HepG2 (cell line): Measurements from ENCODE around the gene SPI1. TPM values are rescaled to one million over a fixed set of nuclear protein-coding genes. Genes with fewer than 3 reads are reported as not detected.

Source experiments
- ATF7 ChIP-seq, 2 experiments: fragments of 450-650 bp in 1 of 2; sonication (generic) in 1 of 2; formaldehyde crosslinking in 1 of 2; IDR thresholded peaks; 2 replicates each; pipeline versions ENCODE4 v1.4.0 to v1.6.1; 2016 to 2020; ENCODE audit warnings: antibody characterized with exemption in 1 of 2, mild to moderate bottlenecking in 1 of 2, missing genetic modification reagents in 1 of 2
- CREB1 ChIP-seq, 2 experiments: fragments of 450-650 bp in 1 of 2; IDR thresholded peaks; 2 replicates each; pipeline ENCODE4 v1.6.1; 2016 to 2017; ENCODE audit warnings: control low read depth in 1 of 2, mild to moderate bottlenecking in 1 of 2, missing compliant biosample characterization in 1 of 2, missing genetic modification characterization in 1 of 2
- MYC ChIP-seq: sonication (generic); formaldehyde crosslinking; IDR thresholded peaks from 2 replicates; pipeline ENCODE4 v1.9.0; 2021; ENCODE audit warnings: missing genetic modification reagents, borderline replicate concordance
- NFKB2 ChIP-seq: sonication (generic); formaldehyde crosslinking; IDR thresholded peaks from 2 replicates; pipeline ENCODE4 v1.4.0; 2020; ENCODE audit warnings: missing genetic modification reagents, borderline replicate concordance
- NFYB ChIP-seq: sonication (generic); formaldehyde crosslinking; IDR thresholded peaks from 2 replicates; pipeline ENCODE4 v1.4.0; 2020; ENCODE audit warnings: missing genetic modification reagents
- NRL ChIP-seq: sonication (generic); formaldehyde crosslinking; IDR thresholded peaks from 2 replicates; pipeline ENCODE4 v1.5.0; 2020; ENCODE audit warnings: missing genetic modification reagents, mild to moderate bottlenecking, moderate library complexity, borderline replicate concordance
- POLR2AphosphoS2 ChIP-seq: IDR thresholded peaks from 2 replicates; pipeline ENCODE4 v1.6.1; 2011; ENCODE audit warnings: low read depth, low read length, improper control_type of control experiment
- SNAPC2 ChIP-seq: sonication (generic); formaldehyde crosslinking; IDR thresholded peaks from 2 replicates; pipeline ENCODE4 v1.8.1; 2022; ENCODE audit warnings: mild to moderate bottlenecking, missing genetic modification reagents
- SOX13 ChIP-seq, 3 experiments: fragments of 450-650 bp in 1 of 3; sonication (generic) in 1 of 3; formaldehyde crosslinking in 1 of 3; IDR thresholded peaks in 2 of 3; conservative IDR thresholded peaks in 1 of 3; 2 replicates each; pipeline versions ENCODE4 v1.5.0 to v1.6.1; 2016 to 2020; ENCODE audit warnings: antibody characterized with exemption in 1 of 3, mild to moderate bottlenecking in 1 of 3, missing compliant biosample characterization in 1 of 3, missing genetic modification reagents in 1 of 3, moderate library complexity in 1 of 3
- SRSF4 ChIP-seq: fragments of 200-400 bp; formaldehyde crosslinking; IDR thresholded peaks from one replicate; pipeline ENCODE4 v1.6.1; 2018; ENCODE audit warnings: mild to moderate bottlenecking, low read depth, low read length, moderate library complexity; ENCODE audit not compliant: poor library complexity, severe bottlenecking
- ZEB1 ChIP-seq: IDR thresholded peaks from 2 replicates; pipeline ENCODE4 v1.6.1; 2012; ENCODE audit warnings: mild to moderate bottlenecking, low read depth, inconsistent platforms; ENCODE audit not compliant: insufficient replicate concordance
- ZFP37 ChIP-seq: sonication (generic); formaldehyde crosslinking; IDR thresholded peaks from 2 replicates; pipeline ENCODE4 v1.4.0; 2020; ENCODE audit warnings: missing genetic modification reagents, borderline replicate concordance
- ZNF20 ChIP-seq: sonication (generic); formaldehyde crosslinking; IDR thresholded peaks from 2 replicates; pipeline ENCODE4 v1.4.0; 2020; ENCODE audit warnings: mild to moderate bottlenecking, moderate library complexity, missing genetic modification reagents
- ZNF263 ChIP-seq: sonication (generic); formaldehyde crosslinking; IDR thresholded peaks from 2 replicates; pipeline ENCODE4 v1.4.0; 2020; ENCODE audit warnings: missing genetic modification reagents
- polyA plus RNA-seq, 8 experiments: library from polyadenylated mRNA; depleted of rRNA in 3 of 8; stranded (reverse) in 7 of 8; unstranded in 1 of 8; fragments of >200 nt; fragmentation: Illumina TruSeq in 4 of 8; extraction: Trizol in 4 of 8; gene quantifications; 2 replicates each; pipeline versions ENCODE4 v1.2.1 to v1.2.3, GENCODE V29; 2011 to 2016; ENCODE audit warnings: low read depth in 4 of 8, missing spikeins in 1 of 8, mixed read lengths in 1 of 8; ENCODE audit not compliant: insufficient read depth in 1 of 8
- total RNA-seq, 5 experiments: library from RNA; depleted of rRNA; stranded (reverse); fragments of >200 nt; fragmentation: Illumina TruSeq; extraction: Trizol; gene quantifications; 2 replicates each; pipeline ENCODE4 v1.2.3, GENCODE V29; 2016; ENCODE audit warnings: low read depth in 1 of 5
- TF ChIP-seq, protein P1 (sequence below): sonication (generic); formaldehyde crosslinking; IDR thresholded peaks from 2 replicates; pipeline ENCODE4 v1.4.0; 2020; ENCODE audit warnings: missing genetic modification reagents, borderline replicate concordance
- TF ChIP-seq, protein P2 (sequence below): sonication (generic); formaldehyde crosslinking; IDR thresholded peaks from 2 replicates; pipeline ENCODE4; 2020; ENCODE audit warnings: missing genetic modification reagents, mild to moderate bottlenecking, borderline replicate concordance
- TF ChIP-seq, protein P3 (sequence below): sonication (generic); formaldehyde crosslinking; IDR thresholded peaks from 2 replicates; pipeline ENCODE4 v1.9.0; 2021; ENCODE audit warnings: mild to moderate bottlenecking, missing genetic modification reagents

Gene SPI1
- total and polyA plus RNA-seq, 2 of the 13 experiments (the other 11 are each of a cell fraction or from before 2014, with no cell fraction given), result not detected

DNA sequence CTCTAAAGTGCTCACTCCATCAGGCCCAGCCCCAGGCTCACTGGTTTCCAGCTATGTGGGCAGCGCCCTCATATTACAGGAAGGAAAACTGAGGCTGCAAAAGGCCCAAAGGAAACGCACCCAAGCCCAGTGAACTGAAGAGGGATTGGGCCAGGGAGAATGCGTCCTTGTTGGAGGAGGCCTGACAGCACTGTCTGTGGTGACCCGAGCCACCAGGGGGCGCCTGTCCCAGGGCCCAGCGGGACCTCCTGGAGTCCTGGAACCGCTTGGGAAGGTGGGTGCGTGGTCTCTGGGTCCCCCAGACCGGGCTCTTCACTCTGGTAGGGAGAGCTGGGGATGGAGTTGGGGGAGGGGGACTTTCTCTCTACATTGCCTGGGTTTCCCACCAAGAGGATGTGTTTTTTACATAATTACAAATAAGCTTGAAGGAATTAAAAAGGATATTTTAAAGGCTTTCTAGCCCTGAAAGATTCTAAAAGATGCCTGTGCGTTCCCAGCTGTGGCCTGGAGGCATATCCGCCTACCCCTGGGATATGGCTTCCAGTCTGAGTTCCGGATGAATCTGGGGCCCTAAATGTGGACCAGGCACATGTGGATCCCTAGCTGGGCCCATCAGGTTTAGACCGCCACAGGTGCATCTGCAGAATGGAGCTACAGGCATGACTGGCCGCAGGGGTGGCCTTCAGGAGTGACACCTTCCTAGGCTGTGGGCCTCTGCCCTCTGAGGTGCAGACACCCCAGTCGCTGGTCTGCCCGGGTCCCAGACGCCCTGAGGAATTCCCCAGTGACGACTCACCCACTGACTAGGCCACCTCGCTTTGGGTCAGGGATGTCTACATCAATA is 4.2 kb downstream of the SPI1 start (continued):
- TF ChIP-seq NFYB (CRISPR knock-in tag), result no peak
- TF ChIP-seq, protein P1, sequence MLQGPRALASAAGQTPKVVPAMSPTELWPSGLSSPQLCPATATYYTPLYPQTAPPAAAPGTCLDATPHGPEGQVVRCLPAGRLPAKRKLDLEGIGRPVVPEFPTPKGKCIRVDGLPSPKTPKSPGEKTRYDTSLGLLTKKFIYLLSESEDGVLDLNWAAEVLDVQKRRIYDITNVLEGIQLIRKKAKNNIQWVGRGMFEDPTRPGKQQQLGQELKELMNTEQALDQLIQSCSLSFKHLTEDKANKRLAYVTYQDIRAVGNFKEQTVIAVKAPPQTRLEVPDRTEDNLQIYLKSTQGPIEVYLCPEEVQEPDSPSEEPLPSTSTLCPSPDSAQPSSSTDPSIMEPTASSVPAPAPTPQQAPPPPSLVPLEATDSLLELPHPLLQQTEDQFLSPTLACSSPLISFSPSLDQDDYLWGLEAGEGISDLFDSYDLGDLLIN (CRISPR knock-in tag), result no peak
- TF ChIP-seq ZFP37 (CRISPR knock-in tag), result no peak
- no peak for TF ChIP-seq POLR2AphosphoS2
- TF ChIP-seq CREB1 (IDR thresholded peaks at IDR 0.05), result no peak
- TF ChIP-seq CREB1 (CRISPR knock-in tag; IDR thresholded peaks at IDR 0.05), result no peak
- TF ChIP-seq ZEB1, result no peak
- TF ChIP-seq, protein P2, sequence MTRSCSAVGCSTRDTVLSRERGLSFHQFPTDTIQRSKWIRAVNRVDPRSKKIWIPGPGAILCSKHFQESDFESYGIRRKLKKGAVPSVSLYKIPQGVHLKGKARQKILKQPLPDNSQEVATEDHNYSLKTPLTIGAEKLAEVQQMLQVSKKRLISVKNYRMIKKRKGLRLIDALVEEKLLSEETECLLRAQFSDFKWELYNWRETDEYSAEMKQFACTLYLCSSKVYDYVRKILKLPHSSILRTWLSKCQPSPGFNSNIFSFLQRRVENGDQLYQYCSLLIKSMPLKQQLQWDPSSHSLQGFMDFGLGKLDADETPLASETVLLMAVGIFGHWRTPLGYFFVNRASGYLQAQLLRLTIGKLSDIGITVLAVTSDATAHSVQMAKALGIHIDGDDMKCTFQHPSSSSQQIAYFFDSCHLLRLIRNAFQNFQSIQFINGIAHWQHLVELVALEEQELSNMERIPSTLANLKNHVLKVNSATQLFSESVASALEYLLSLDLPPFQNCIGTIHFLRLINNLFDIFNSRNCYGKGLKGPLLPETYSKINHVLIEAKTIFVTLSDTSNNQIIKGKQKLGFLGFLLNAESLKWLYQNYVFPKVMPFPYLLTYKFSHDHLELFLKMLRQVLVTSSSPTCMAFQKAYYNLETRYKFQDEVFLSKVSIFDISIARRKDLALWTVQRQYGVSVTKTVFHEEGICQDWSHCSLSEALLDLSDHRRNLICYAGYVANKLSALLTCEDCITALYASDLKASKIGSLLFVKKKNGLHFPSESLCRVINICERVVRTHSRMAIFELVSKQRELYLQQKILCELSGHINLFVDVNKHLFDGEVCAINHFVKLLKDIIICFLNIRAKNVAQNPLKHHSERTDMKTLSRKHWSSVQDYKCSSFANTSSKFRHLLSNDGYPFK (CRISPR knock-in tag), result peak; percentile 34; the same call in 1 of the 2 replicates
- TF ChIP-seq, protein P3, sequence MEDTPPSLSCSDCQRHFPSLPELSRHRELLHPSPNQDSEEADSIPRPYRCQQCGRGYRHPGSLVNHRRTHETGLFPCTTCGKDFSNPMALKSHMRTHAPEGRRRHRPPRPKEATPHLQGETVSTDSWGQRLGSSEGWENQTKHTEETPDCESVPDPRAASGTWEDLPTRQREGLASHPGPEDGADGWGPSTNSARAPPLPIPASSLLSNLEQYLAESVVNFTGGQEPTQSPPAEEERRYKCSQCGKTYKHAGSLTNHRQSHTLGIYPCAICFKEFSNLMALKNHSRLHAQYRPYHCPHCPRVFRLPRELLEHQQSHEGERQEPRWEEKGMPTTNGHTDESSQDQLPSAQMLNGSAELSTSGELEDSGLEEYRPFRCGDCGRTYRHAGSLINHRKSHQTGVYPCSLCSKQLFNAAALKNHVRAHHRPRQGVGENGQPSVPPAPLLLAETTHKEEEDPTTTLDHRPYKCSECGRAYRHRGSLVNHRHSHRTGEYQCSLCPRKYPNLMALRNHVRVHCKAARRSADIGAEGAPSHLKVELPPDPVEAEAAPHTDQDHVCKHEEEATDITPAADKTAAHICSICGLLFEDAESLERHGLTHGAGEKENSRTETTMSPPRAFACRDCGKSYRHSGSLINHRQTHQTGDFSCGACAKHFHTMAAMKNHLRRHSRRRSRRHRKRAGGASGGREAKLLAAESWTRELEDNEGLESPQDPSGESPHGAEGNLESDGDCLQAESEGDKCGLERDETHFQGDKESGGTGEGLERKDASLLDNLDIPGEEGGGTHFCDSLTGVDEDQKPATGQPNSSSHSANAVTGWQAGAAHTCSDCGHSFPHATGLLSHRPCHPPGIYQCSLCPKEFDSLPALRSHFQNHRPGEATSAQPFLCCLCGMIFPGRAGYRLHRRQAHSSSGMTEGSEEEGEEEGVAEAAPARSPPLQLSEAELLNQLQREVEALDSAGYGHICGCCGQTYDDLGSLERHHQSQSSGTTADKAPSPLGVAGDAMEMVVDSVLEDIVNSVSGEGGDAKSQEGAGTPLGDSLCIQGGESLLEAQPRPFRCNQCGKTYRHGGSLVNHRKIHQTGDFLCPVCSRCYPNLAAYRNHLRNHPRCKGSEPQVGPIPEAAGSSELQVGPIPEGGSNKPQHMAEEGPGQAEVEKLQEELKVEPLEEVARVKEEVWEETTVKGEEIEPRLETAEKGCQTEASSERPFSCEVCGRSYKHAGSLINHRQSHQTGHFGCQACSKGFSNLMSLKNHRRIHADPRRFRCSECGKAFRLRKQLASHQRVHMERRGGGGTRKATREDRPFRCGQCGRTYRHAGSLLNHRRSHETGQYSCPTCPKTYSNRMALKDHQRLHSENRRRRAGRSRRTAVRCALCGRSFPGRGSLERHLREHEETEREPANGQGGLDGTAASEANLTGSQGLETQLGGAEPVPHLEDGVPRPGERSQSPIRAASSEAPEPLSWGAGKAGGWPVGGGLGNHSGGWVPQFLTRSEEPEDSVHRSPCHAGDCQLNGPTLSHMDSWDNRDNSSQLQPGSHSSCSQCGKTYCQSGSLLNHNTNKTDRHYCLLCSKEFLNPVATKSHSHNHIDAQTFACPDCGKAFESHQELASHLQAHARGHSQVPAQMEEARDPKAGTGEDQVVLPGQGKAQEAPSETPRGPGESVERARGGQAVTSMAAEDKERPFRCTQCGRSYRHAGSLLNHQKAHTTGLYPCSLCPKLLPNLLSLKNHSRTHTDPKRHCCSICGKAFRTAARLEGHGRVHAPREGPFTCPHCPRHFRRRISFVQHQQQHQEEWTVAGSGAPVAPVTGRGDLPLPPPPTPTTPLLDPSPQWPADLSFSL (CRISPR knock-in tag), result no peak
- no peak for TF ChIP-seq ATF7 (IDR thresholded peaks at IDR 0.05)
- TF ChIP-seq ATF7 (CRISPR knock-in tag; IDR thresholded peaks at IDR 0.05), result no peak
- TF ChIP-seq SRSF4, result no peak
- TF ChIP-seq ZNF263 (CRISPR knock-in tag), result peak; percentile 93
- TF ChIP-seq ZNF20 (CRISPR knock-in tag), result no peak
- TF ChIP-seq NRL (CRISPR knock-in tag), result no peak
- no peak for TF ChIP-seq MYC (CRISPR knock-in tag)
- no peak for TF ChIP-seq SOX13 (IDR thresholded peaks at IDR 0.05)
- no peak for TF ChIP-seq SOX13 (CRISPR knock-in tag; conservative IDR thresholded peaks at IDR 0.05 in 1 of 2, IDR thresholded peaks at IDR 0.05 in 1 of 2)
- 0 out of 2 replicates have a peak, but pooled peaks have one; percentile 25 for TF ChIP-seq SNAPC2
- peak; percentile 39; the same call in 1 of the 2 replicates for TF ChIP-seq NFKB2 (CRISPR knock-in tag)
